SW 1271 (cell line): Measurements from ENCODE around the gene GPR143.
"Not testable (repeated sequence)": the region's sequence is repeated elsewhere in the genome, so short reads cannot be mapped to it uniquely, and the experiment has no call there.

Source experiments
- DNase-seq, 2 experiments: peaks; one replicate each; lab custom pipeline; 2025; lab: John Stamatoyannopoulos, UW

Gene GPR143

GRCh38 chrX:9765737-9766097 is at the start of gene GPR143:
Gene GPR143, minus strand, starts transcription at chrX:9765847. Its CDS starts 30 bp downstream, at chrX:9765817.
- DNase-seq: no peak

DNA sequence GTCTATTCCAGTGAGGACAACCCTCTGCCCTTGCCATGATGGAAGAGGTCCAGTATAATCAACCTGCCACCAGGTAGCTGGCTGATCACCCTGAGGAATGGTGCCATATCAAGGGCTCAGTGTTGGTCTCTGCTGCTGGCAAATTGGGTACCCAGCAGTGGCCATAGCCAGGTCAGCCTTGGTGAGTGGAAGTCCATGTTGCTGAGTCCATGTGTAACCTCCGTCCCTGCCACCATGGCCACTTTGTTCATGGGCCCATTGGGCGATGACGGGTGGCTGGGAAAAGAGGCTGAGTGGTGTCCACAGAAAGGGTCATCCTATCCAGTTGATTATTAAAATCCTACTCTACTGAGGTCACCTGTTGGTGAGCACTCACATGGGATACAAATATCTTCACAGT is 45.4 kb upstream of the GPR143 start:
- not testable (repeated sequence) for DNase-seq

GRCh38 chrX:9809876-9810275 is 44.2 kb upstream of the GPR143 start:
- not testable (repeated sequence) for DNase-seq

GRCh38 chrX:9807355-9808182 is 41.9 kb upstream of the GPR143 start:
- DNase-seq: no peak

- DNase-seq: no peak
Measured at GRCh38 chrX:9805956-9806355, 40.3 kb upstream of the GPR143 start.

DNA sequence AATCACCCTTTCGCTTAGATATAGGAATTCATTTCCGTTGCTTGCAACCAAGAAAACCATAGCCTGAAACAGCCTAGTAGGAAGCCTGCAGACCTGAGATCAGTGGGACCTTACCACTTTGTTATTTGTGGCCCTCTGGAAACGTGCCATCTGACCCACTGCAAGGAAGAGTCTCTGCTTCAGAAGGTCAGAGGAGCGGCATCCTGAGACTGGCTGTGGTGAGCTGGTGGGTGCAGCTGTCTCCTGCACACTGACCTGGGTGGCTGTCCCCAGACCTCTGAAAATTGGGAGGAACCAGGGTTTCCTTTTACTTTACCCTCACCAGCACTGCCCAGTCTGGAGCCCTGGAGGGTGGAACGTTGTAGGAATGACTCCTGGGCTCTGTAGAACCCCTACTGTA is 38.8 kb upstream of the GPR143 start:
- no peak for DNase-seq

- DNase-seq: no peak
Measured at GRCh38 chrX:9802737-9803136, 37.1 kb upstream of the GPR143 start.

- DNase-seq: no peak
Measured at GRCh38 chrX:9797384-9798360, 32.0 kb upstream of the GPR143 start.

- DNase-seq: no peak
Measured at GRCh38 chrX:9794495-9794894, 28.8 kb upstream of the GPR143 start.

DNA sequence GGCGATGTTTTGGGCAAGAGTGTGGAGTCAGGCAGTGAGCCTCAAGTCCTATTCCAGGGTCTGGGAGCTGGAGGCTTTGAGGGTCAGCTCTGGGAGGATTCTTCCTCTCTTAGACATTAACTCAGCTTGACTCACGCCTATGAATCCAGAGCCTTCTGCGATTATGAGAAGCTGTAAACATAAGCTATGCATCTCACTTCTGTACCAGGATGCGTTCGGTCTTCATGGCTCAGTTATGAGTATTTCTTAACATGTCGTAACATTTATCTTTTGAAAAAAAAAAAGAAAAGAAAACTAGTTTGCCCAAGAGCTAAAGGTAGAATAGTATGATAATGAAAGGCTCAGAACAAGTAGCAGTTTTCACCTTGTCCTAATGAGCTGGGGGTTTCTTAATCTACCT is 25.2 kb upstream of the GPR143 start:
- DNase-seq: no peak

- DNase-seq: no peak
Measured at GRCh38 chrX:9789555-9789954, 23.9 kb upstream of the GPR143 start.

- no peak for DNase-seq
Measured at GRCh38 chrX:9788911-9789310, 23.3 kb upstream of the GPR143 start.

- DNase-seq: no peak
Measured at GRCh38 chrX:9786798-9787635, 21.4 kb upstream of the GPR143 start.

GRCh38 chrX:9785944-9786797 is 20.5 kb upstream of the GPR143 start, which contains the start of gene SHROOM2:
Gene SHROOM2, plus strand, starts transcription at chrX:9786429. Its CDS starts 117 bp downstream, at chrX:9786546.
- DNase-seq: no peak

DNA sequence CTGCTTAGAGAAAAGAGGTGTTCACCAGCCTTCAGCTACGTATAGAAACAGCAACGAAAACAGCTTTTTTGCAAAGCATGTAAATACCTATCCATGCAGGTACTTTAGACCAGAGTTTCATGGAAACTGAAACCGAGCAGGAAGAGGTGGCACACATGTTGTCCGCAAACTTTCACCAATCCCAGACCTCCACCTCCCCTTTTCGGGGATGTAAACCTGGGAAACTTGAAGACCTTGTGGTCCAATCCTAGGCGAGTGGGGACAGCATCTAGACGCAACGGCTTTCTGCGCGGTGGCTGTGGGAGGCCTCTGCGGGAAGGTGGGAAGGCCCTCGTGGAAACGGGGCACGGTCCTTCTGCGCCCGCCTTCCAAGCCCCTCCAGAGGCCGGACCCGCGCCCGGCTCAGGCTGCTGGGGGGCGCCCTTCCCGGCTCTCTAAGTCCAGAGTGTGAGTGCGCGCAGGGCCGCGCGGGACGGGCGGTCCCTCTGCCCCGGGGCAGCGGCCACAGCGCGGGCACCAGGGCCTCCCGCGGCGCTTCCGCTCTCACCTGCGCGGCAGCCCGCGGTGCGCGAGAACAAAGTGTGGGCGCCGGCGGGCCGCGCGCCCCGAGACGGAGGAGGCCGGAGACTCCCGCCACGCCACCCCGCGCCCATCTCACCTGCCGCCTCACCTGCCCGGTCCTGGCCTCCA is 19.8 kb upstream of the GPR143 start:
- no peak for DNase-seq

DNA sequence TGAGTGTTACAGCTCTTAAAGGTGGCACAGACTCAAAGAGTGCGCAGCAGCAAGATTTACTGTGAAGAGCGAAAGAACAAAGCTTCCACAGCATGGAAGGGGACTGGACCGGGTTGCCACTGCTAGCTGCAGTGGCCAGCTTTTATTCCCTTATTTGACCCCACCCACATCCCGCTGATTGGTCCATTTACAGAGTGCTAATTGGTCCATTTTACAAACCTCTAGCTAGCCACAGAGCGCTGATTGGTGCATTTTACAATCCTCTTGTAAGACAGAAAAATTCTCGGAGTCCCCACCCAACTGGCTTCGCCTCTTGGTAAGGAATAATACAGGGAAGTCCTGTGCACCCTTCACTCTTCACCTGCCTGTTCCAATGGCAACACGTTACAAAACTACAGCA is 18.7 kb upstream of the GPR143 start:
- no peak for DNase-seq

GRCh38 chrX:9781941-9782340 is 16.3 kb upstream of the GPR143 start:
- no peak for DNase-seq

DNA sequence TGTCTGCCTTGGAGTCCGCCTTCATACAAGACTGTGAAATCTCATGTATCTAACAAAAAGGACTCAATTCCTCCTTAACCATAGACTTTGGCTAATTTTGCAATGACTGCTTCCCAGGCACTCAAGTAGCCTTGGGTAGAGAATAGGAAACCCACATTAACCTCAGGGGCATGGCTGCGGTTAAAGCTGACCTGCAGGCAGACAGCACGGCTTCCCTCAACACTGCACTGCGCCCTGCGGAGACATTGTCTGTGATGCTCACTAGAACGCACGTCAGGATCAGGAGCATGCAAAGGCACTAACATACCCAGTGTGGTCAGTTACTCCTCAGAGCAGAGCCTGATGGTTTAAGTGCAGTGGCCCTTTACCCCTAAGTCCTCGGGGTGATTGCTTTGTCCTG is 10.3 kb upstream of the GPR143 start:
- no peak for DNase-seq

- DNase-seq: no peak
Measured at GRCh38 chrX:9772943-9773342, 7.3 kb upstream of the GPR143 start.

GRCh38 chrX:9770319-9770718 is 4.7 kb upstream of the GPR143 start:
- no peak for DNase-seq
